HT1080 (cell line): ENCODE data around the gene PC. TPM values are rescaled to one million over a fixed set of nuclear protein-coding genes. Genes with fewer than 3 reads are reported as not detected.
A peak's percentile ranks its signal among the peaks of the same experiment; 100 is the strongest.
"Not testable (repeated sequence)": the region's sequence is repeated elsewhere in the genome, so short reads cannot be mapped to it uniquely, and the experiment has no call there.

ENCODE experiments used
- DNase-seq: peaks from one replicate; pipeline ENCODE4 v3.0.0-alpha.2; 2015; ENCODE audit warnings: low read depth
- total RNA-seq: library from RNA; depleted of rRNA; stranded (reverse); fragments of >200 nt; shearing (Covaris generic); gene quantifications from 2 replicates; pipeline ENCODE4 v1.2.3, GENCODE V29; 2014

The PC gene
- total RNA-seq, 1 experiment from 2014 or later: 14.9 TPM

- DNase-seq: no peak
Observed at GRCh38 chr11:66845143-66845875, 112.9 kb downstream of the PC start.

DNA sequence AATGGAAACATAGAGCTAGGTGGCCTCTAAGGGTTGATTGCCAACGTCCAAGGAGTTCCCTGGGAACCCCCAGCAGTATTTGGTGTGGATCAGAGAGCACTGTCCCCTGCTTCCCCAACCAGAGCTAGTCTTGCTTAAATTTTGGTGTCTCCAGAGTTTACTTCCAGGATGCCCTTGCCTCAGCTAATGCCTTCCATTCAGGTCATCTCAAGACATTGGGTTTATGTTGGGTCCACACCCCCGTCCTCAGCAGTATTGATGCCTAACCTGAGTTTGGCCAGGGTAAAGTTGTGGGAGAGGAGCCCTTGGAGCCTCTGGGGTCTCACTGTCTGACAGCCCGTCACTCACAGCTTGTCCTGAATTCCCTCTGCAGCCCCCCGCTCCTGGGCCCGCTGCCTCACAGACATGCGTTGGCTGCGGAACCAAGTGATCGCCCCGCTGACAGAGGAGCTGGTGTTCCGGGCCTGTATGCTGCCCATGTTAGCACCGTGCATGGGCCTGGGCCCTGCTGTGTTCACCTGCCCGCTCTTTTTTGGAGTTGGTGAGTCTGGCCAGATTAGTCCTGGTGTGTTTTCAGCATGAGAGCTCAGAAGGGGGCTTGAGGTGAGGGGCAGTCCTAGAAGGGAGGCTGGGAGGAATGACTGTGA is 113.6 kb downstream of the PC start:
- no peak for DNase-seq

GRCh38 chr11:66843776-66844495 is 114.2 kb downstream of the PC start:
- no peak for DNase-seq

GRCh38 chr11:66842896-66843775 is 115.0 kb downstream of the PC start, which contains the start of gene RCE1:
RCE1 (plus strand) TSS chr11:66843441; CDS start chr11:66843456, 15 bp downstream.
- DNase-seq: peak; percentile 80

DNA sequence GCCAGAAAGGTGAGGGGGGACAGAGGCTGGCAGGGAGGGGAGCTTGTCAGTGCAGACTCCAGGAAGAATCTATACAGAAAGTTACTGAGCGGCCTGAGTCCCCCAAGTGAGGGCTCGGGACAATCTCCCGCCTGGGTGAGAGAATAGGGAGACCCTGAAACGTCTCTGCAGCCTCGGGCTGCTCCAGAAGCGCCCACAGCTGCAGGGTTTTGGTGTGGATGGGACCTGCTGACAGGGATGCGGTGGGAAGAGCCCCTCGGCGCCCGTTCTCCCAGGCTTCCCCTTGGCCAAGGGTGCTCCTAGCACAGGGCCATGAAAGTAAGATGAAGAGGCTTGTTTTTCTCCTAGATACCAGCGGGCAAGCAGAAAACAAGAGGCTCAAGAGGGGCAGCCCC is 115.7 kb downstream of the PC start:
- DNase-seq: no peak

DNA sequence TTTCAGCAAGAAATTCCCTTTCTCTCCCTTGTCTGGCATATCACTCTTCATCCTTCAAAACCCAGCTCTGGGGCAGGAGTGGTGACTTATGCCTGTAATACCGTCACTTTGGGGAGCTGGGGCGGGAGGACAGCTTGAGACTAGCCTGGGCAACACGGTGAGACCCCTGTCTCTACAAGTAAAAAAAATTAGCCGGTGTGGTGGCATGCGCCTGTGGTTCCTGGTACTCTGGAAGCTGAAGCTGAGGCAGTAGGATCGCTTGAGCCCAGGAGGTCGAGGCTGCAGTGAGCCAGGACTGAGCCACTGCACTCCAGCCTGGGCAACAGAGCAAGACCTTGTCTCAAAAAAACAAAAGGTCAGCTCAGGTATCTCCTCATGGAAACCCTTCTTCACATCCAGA is 116.3 kb downstream of the PC start:
- DNase-seq: no peak

GRCh38 chr11:66840317-66841091 is 117.7 kb downstream of the PC start:
- DNase-seq: no peak

- no peak for DNase-seq
Observed at GRCh38 chr11:66835768-66836405, 122.3 kb downstream of the PC start.

DNA sequence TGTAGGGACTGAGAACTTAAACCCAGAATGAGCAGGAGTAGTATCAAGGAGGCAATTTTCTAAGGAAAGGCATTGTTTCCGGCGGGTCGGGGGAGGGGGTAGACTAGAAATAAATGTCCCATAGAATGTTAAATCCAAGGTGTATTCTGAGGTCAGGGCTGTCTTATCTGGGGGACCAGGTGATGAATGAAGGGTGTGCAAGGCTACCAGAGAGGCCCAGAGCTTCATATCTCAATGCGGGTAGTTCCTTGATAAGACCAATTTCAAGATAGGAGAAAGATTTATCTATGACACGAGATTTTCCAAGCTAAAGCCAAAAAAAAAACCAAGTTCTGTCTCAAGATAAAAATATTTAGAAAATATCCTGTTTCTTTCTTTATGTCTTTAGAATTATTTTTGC is 123.2 kb downstream of the PC start:
- no peak for DNase-seq

DNA sequence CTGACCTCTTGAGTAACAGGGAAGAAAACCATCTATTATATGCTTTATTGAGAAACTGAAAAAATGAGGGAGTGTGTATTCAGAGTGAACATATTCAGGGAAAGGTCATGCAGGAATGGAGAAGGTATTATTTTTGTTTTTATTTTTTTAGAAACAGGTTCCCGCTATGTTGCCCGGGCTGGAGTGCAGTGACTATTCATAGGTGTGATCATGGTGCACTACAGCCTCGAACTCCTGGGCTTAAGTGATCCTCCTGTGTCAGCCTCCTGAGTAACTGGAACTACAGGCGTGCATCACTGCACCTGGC is 123.7 kb downstream of the PC start:
- no peak for DNase-seq

GRCh38 chr11:66824573-66824972 is 133.6 kb downstream of the PC start:
- not testable (repeated sequence) for DNase-seq

- DNase-seq: no peak
Observed at GRCh38 chr11:66823700-66824099, 134.5 kb downstream of the PC start.

DNA sequence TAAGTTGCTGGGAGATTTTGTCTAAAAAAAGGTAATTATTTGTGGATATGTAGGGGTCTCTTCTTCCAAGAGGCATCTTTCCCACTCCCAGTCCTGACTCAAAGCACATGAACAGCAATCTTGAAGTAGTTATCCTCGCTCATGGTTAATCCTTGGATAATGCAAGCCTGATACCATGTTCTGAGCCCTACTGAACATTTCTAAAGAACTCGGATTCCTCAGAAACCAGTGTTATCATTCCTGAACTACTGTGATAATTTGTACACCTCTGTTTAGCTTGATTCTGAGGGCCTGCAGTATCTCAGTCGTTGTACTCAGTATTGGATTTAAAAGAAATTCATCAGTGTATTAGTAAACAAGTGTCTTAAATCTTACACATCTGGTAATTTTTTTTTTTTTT is 137.3 kb downstream of the PC start:
- no peak for DNase-seq

GRCh38 chr11:66820381-66820780 is 137.8 kb downstream of the PC start:
- no peak for DNase-seq

DNA sequence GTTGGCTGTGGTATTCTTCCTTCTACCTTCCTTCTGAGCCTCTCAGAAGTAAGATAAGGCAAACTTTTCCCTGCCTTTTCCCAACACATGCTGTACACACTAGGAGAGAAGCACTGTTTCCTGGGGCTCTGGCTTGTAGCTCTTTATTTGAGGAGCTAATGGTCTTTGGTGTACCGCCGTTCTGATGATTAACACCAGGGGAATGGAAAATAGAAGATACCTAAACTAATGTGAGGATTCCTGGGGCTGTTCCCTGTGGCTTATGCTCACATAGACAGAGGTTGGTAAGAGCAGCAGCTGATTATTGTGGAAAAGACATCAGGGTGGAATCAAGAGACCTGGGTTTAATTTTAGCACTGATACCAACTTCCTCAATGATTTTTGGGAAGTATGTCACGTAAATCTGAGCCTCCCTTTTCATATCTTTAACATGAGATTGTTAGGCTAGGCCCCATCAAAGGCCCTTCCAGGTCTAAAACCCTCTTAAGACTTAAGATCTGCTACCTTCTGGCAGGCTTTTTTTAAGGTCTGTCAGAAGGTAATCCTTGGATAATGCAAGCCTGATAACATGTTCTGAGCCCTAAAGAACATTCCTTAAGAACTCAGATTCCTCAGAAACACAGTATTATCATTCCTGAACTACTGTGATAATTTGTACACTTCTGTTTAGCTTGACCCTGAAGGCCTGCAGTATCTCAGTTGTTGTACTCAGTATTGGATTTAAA is 139.8 kb downstream of the PC start:
- DNase-seq: no peak

GRCh38 chr11:66815646-66816045 is 142.5 kb downstream of the PC start:
- peak; percentile 57 for DNase-seq

GRCh38 chr11:66814678-66815077 is 143.5 kb downstream of the PC start:
- DNase-seq: no peak

- no peak for DNase-seq
Observed at GRCh38 chr11:66810576-66811185, 147.5 kb downstream of the PC start.

DNA sequence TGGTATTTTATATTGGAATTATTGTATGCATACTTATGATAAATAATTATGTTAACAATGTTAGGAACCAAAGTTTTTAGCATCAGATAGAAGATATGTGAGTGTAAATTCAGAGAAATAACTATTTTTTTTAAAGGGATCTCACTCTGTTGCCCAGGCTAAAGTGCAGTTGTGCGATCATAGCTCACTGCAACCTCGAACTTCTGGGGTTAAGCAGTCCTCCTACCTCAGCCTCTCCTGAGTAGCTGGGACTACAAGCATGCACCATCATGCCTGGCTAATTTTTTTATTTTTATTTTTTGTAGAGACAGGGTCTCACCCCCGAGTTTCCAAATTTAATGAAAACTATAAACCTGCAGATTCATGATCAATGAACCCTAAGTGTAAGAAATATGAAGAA is 148.6 kb downstream of the PC start:
- no peak for DNase-seq
